ENCODE data around the gene JPH2.
A peak's percentile ranks its signal among the peaks of the same experiment; 100 is the strongest.
"Not testable (repeated sequence)": the region's sequence is repeated elsewhere in the genome, so short reads cannot be mapped to it uniquely, and the experiment has no call there.

The JPH2 gene

DNA sequence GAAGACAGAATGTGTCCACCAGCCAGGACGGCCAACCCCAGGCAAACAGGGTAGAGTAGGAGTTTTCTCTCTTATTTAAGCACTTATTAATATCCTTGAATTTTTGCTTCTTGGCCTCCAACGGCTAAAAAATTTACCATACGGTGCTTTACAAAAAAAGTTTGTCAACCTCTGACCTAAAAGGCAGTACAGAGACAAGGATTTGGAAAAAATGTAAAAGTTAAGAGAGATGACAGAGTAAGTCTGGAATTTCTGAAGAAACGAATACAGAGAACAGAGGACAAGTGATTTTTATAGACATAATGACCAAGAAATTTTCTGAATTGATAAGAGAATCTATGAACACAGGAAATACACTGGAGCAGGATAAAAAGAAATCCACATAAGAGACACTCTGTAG lies 13.4 kb upstream of the JPH2 start:
- no peak for DNase-seq
- intact Hi-C loops (cut with DNase I; ENCODE audit: low total_unique reads) = no loop called here
- H3K27ac ChIP-seq = peak overlapping the region in 1 of 2 donors; percentile 3
- H3K9me3 ChIP-seq = no peaks in the 10 kb centered on the region
- TF ChIP-seq, protein P1, sequence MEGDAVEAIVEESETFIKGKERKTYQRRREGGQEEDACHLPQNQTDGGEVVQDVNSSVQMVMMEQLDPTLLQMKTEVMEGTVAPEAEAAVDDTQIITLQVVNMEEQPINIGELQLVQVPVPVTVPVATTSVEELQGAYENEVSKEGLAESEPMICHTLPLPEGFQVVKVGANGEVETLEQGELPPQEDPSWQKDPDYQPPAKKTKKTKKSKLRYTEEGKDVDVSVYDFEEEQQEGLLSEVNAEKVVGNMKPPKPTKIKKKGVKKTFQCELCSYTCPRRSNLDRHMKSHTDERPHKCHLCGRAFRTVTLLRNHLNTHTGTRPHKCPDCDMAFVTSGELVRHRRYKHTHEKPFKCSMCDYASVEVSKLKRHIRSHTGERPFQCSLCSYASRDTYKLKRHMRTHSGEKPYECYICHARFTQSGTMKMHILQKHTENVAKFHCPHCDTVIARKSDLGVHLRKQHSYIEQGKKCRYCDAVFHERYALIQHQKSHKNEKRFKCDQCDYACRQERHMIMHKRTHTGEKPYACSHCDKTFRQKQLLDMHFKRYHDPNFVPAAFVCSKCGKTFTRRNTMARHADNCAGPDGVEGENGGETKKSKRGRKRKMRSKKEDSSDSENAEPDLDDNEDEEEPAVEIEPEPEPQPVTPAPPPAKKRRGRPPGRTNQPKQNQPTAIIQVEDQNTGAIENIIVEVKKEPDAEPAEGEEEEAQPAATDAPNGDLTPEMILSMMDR (IDR thresholded peaks at IDR 0.05) = no peak
- H3K4me3 ChIP-seq = no peak overlapping the region
- H3K4me1 ChIP-seq = peaks cover 0 to 47% (median 25%) of the 10 kb centered on the region in 4 donors
- peaks cover 60 to 72% (median 68%) of the 10 kb centered on the region in 3 donors for H3K36me3 ChIP-seq
- H3K27me3 ChIP-seq = no peaks in the 10 kb centered on the region

DNA sequence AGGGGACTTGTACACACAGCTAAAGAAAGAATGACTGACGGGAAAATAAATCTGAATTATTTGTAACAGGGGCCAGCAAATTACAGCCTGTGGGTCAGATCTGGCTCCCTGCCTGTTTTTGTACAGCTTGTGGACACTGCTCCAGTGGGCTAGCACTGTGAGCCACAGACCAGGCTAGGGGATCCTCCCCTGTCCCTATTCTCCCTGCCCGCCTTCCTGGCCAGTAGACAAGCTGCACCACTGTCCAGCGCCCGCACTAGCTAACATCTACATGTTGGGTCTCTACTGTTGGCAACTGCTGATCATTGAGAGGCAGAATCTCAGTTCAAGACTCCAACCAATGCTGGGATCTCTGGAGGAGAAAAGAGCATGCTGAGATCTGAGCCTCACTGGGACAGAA lies 12.9 kb upstream of the JPH2 start:
- intact Hi-C loops (cut with DNase I; ENCODE audit: low total_unique reads) = no loop called here
- Histone ChIP-seq H3K27ac (peak overlapping the region in 1 of 2 donors; percentile 3), H3K27me3 (no peaks in the 10 kb centered on the region), H3K4me1 (peaks cover 0 to 42% (median 24%) of the 10 kb centered on the region in 4 donors), H3K9me3 (no peaks in the 10 kb centered on the region), H3K36me3 (peaks cover 60 to 68% (median 63%) of the 10 kb centered on the region in 3 donors), H3K4me3 (no peak overlapping the region)
- no peak for DNase-seq
- TF ChIP-seq, protein P1 (IDR thresholded peaks at IDR 0.05) = no peak

DNA sequence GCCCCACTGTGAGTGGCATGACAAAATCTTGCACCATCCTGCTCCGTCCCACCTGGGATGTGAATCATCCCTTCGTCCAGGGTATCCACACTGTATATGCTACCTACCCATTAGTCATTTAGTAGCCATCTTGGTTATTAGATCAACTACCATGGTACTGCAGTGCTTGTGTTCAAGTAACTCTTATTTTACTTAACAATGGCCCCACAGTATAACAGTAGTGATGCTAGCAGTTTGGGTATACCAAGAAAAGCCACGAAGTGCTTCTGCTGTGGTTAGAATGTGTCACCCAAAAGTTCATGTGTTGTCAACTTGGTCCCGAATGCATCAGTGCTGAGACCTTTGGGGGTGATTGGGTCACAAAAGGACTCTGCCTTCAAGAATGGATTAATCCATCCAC lies 11.9 kb upstream of the JPH2 start:
- H3K4me1 ChIP-seq = peaks cover 0 to 32% (median 16%) of the 10 kb centered on the region in 4 donors
- H3K4me3 ChIP-seq = no peak overlapping the region
- H3K27ac ChIP-seq = no peak overlapping the region
- DNase-seq = no peak
- TF ChIP-seq, protein P1 (IDR thresholded peaks at IDR 0.05) = no peak
- H3K36me3 ChIP-seq = peaks cover 59 to 62% (median 60%) of the 10 kb centered on the region in 3 donors
- no peaks in the 10 kb centered on the region for H3K27me3 ChIP-seq
- no peaks in the 10 kb centered on the region for H3K9me3 ChIP-seq
- intact Hi-C loops (cut with DNase I; ENCODE audit: low total_unique reads) = no loop called here

DNA sequence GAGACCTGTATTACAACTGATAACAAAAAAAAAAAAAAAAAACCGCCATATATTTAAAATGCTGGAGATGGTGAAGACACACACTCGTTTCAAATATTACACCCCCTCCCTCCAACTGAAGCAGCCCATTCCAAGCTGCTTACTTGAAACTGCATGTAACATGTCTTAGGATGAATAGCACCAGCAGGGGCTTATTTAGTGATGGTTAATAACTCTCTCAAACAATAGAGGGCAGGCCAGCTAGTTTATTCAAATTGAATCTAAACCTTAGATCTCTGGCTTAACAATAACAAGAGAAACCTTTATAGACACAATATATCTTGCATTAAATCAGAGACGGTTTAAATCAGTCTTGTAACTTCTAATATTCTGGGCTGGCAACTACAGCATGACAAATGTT lies 9.3 kb upstream of the JPH2 start:
- DNase-seq = no peak
- Histone ChIP-seq H3K4me1 (peaks cover 0 to 15% (median 4%) of the 10 kb centered on the region in 4 donors), H3K9me3 (no peaks in the 10 kb centered on the region), H3K27ac (no peak overlapping the region), H3K4me3 (no peak overlapping the region), H3K27me3 (no peaks in the 10 kb centered on the region), H3K36me3 (peaks cover 48 to 51% (median 49%) of the 10 kb centered on the region in 3 donors)
- intact Hi-C loops (cut with DNase I; ENCODE audit: low total_unique reads) = no loop called here
- TF ChIP-seq, protein P1 (IDR thresholded peaks at IDR 0.05) = no peak

DNA sequence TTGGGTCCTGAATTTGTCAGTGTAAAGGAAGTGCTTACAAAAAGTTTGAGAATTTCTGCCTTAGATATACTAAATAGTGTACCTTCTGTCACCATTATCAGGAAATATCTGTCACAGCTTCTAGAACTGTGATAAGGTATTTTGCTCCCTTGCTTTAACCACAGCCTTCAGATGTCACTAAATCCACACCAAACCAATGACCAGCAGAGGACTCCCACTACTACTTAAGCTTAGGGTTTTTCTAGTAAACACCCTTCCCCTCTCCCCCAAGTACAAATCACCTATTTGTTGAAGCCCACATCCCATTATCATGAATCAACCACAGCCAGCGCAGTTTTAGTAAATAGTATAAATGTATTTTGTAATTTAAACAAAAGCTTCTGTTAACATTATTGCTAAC lies 8.6 kb upstream of the JPH2 start:
- intact Hi-C loops (cut with DNase I; ENCODE audit: low total_unique reads) = no loop called here
- Histone ChIP-seq H3K36me3 (peaks cover 42 to 44% (median 43%) of the 10 kb centered on the region in 3 donors), H3K27me3 (no peaks in the 10 kb centered on the region), H3K9me3 (no peaks in the 10 kb centered on the region), H3K4me1 (peaks cover 0 to 11% (median 4%) of the 10 kb centered on the region in 4 donors), H3K4me3 (no peak overlapping the region), H3K27ac (no peak overlapping the region)
- TF ChIP-seq, protein P1 (IDR thresholded peaks at IDR 0.05) = no peak
- DNase-seq = no peak

DNA sequence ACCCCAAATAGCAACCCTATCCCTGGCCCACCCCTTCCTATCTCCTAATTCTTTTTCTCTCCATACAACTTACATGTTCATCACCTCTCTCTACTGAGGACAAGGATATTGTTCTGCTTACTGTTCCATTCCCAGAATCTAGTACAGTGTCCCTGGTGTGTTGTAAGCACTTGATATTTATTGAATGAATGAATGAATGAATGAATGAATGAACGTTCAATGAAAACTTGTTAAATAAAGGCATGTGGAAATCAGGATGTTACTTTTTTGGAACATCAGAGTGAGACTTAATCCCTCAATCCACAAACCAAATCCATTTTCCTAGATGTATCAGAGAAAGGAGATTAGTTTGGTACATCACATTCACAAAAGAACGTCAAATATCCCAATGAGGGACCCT lies 6.8 kb upstream of the JPH2 start:
- no peaks in the 10 kb centered on the region for H3K27me3 ChIP-seq
- intact Hi-C loops (cut with DNase I; ENCODE audit: low total_unique reads) = no loop called here
- H3K4me1 ChIP-seq = peaks cover 0 to 18% (median 9%) of the 10 kb centered on the region in 4 donors
- H3K4me3 ChIP-seq = no peak overlapping the region
- TF ChIP-seq, protein P1 (IDR thresholded peaks at IDR 0.05) = no peak
- H3K36me3 ChIP-seq = peaks cover 28 to 34% (median 28%) of the 10 kb centered on the region in 3 donors
- DNase-seq = no peak
- H3K27ac ChIP-seq = no peak overlapping the region
- H3K9me3 ChIP-seq = no peaks in the 10 kb centered on the region

DNA sequence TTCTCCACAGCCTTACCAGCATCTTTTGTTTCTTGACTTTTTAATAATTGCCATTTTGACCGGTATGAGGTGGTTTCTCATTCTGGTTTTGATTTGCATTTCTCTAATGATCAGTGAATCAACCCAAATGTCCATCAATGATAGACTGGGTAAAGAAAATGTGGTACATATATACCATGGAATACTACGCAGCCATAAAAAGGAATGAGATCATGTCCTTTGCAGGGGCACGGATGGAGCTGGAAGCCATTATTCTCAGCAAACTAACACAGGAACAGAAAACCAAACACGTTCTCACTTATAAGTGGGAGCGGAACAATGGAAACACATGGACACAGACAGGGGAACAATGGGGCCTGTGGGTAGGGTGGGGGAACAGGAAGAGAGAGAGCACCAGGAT lies 4.7 kb upstream of the JPH2 start:
- peaks cover 6 to 12% (median 10%) of the 10 kb centered on the region in 3 donors for H3K36me3 ChIP-seq
- H3K27me3 ChIP-seq, H3K9me3 ChIP-seq, H3K27ac ChIP-seq, H3K4me3 ChIP-seq, DNase-seq: not testable (repeated sequence)
- intact Hi-C loops (cut with DNase I; ENCODE audit: low total_unique reads) = loop anchor here (2.0 kb wide), 1 partner anchor 75 kb away; no protein-coding TSS in a partner anchor
- H3K4me1 ChIP-seq = peaks cover 0 to 34% (median 25%) of the 10 kb centered on the region in 4 donors

Measured in tibial artery (tissue), 4 donors.